GM12873 (cell line): ENCODE data around the gene REPS1.

ENCODE experiments used
- CTCF ChIP-seq: IDR thresholded peaks from 2 replicates; pipeline ENCODE4 v1.5.1; 2012; ENCODE audit warnings: low read depth, mild to moderate bottlenecking, moderate library complexity, low read length, control low read depth; ENCODE audit not compliant: insufficient read depth; ENCODE audit errors: missing control alignments

The REPS1 gene

GRCh38 chr6:138999949-139000725, 12.1 kb upstream of the REPS1 start:
- TF ChIP-seq CTCF = no peak

- no peak for TF ChIP-seq CTCF
Measured at GRCh38 chr6:138997136-138997535, 9.1 kb upstream of the REPS1 start.

- no peak for TF ChIP-seq CTCF
Measured at GRCh38 chr6:138996524-138996923, 8.5 kb upstream of the REPS1 start.

- no peak for TF ChIP-seq CTCF
Measured at GRCh38 chr6:138991206-138991605, 3.2 kb upstream of the REPS1 start.

- no peak for TF ChIP-seq CTCF
Measured at GRCh38 chr6:138989098-138989983, 1.3 kb upstream of the REPS1 start.

DNA sequence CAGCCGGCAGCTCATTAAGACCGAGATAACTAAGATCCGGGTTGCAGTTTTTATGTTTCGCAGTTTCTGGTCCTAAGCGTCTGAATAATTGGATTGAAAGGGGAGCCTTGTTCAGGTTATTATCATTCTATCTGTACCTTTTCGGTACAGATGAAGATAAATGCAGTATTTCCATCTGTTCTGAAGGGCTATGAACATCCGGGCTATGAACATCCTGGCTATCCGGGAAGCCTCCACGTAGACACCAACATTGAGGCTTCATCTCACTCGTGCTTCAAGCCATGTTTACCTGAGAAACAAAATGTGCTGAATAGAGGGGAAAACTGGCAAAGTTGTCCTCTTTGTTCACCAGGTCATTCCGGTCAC, 399 bp upstream of the REPS1 start:
- no peak for TF ChIP-seq CTCF

DNA sequence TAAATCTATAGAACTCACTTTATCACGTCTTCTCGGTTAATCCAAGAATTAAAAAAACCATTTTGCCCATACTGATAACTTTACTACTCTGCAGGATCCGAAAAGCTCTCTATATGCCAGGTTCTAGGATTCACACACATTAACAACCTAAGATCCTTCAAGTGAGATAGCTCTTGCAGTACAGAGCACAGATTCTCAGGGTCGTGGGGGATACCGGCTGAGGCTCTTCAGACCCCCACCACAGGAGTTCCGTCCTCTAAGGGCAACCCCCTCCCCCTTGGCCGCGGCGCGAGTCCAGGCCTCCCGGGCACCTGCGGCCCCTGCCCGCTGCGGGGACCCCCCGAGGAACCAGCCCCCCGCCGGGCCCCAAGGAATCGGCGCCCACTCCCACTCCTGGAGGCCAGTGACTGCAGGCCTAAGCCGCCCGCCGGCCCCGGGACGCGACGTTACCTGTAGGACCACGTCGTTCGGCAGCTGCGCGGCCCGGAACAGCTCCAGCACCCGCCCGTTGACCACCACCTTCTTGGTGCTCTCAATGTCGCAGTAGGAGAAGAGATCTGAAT, 892 bp downstream of the REPS1 start:
- no peak for TF ChIP-seq CTCF
